ENCODE data around the gene TCEA2.

The TCEA2 gene

GRCh38 chr20:64050261-64051032, 12.6 kb upstream of the TCEA2 start:
- DNase-seq: no peak

- no peak for DNase-seq
Observed at GRCh38 chr20:64051033-64051452, 12.0 kb upstream of the TCEA2 start.

- no peak for DNase-seq
Observed at GRCh38 chr20:64051561-64052325, 11.3 kb upstream of the TCEA2 start.

- DNase-seq: no peak
Observed at GRCh38 chr20:64052326-64052722, 10.7 kb upstream of the TCEA2 start.

DNA sequence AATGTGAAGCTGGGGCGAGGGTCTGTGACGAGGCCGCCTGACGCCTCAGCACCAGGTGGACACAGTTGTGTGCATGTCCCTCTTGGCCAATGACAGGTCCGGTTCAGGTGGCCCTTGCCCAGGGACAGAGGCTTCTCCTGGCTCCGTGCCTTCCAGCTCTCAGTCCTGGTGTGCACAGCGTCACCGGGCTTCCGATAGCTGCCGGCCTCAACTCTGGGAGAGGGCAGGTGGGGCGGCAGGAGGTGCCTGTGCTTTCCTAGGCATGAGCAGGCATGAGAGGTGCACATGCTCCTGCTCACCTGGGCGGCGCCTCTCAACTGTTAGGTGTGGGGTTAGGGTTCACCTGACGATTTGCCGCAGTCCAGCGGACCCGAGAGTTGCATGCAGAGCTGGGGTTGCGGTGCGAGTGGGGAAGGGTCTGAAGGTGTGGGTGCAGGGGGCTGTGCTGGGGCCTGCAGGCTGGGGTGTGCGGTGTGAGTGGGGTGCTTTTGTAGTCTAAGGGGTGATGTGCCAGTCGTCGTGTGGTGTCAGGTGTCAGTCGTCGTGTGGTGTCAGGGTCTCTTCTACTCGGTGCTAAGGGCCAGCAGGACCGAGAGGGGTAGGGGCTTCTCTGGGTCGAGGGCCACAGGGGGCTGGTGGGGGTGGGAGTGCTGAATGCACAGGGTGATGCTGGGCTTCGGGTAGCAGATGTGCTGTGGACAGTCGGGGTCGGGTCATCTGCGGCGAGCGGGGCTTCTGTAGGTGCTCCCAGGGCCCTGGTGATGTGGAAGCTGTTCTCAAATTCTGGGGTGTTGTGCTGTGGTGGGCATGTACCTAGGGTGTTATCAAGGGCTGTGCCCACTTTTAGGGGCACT, 9.8 kb upstream of the TCEA2 start:
- DNase-seq: no peak

DNA sequence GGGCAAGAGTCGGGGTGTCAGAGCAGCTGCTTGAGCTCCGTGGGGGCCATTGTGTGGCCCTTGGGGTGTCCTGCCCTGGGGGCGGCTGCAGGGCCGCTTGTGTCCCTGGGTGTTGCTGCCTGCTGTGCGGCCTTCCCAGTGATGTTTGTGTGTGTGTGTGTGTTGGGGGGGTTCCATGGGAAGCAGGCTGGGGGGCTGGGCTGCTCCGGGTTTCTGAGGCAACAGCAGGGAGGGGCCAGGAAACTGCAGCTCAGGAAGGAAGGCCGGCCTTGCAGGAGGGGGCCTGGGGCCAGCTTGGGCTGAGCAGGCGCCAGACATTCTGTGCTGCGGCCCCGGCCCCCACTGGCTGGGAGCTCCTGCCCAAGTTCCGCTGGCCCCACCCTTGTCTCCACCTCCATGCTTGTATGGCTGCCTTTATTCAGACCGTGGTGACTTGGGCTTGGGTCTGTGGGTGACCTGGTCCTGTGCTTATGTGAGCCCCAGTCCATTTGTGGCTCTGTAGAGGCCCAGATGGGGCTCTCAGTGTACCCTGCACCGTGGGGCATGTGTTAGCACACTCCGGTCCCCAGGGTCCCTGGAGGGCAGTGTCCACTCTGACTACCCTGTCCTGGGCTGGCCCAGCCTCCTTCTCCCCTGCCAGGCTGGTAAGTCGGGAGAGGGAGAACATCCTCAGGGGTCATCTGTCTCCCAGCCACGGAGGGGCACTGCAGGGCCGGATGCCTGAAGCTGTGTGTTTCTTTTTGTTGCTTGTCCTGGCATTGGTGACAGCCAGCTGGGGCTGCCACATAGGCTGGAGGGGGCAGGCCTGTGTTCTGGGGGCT, 8.9 kb upstream of the TCEA2 start:
- no peak for DNase-seq

- no peak for DNase-seq
Observed at GRCh38 chr20:64055396-64055892, 7.6 kb upstream of the TCEA2 start.

GRCh38 chr20:64055893-64056638, 6.9 kb upstream of the TCEA2 start:
- no peak for DNase-seq

DNA sequence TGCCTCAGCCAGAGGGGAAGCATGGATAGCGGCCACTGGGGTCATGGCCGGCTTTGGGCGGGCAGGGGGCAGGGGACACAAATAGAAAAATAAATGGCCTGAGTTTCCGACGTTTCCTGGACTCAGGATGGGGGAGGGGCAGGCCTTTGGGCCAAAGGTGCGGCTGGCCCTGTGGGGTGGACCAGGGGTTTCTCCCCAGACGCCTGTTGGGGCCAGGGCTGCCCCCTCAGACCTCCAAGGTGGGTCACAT, 6.4 kb upstream of the TCEA2 start:
- no peak for DNase-seq

DNA sequence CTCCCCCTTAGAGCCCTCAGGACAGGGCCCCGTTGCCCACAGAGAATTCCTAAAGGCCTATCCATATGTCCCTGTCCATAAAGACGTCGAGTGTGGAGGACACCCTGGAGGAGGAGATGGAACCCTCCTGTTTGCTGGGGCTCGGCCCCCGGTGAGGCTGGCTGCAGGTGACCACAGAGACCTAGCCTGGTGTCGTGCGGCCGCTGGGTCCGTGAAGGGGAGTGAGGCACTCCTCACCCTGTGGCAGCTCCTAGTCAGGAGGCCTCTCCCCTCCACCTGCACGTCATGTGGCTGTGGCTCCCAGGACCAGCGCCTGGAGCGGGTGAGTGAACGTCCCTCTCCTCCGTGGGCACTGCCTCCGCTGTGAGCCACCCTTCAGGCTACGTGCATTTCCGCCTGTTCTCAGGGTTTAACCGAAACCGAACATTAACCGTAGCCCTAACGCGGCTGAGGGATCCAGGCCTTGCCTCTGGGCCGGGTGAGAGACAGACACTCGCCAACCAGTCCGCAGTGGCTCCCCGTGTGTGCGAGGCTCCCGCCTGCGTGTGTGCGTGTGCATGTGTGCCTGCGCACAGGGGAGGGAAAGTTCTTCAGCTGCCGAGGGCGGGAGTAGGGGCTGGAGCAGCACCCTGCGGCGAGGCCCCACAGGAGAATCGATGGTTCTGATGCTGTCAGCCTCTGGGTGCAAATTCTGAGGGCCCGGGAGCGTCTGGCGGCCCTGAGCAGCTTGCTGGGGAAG, 5.9 kb upstream of the TCEA2 start:
- no peak for DNase-seq

- DNase-seq: peak; percentile 69
Observed at GRCh38 chr20:64057628-64058498, 5.1 kb upstream of the TCEA2 start.

- no peak for DNase-seq
Observed at GRCh38 chr20:64058536-64058935, 4.5 kb upstream of the TCEA2 start.

DNA sequence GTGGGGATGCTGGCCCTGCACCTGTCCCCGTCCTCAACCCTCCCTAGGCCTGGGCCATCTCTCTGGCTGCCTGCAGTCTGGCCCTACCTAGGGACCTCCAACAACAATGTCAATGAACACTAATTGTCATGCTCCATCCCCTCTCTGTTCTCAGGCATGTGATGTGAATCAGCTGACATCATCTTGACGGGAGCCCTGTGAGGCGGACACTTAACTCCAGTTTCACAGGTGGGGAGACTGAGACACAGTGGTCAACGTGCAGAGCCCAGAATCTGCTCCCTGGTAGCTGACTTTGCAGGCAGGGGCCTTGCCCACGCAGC, 762 bp upstream of the TCEA2 start:
- DNase-seq: no peak

GRCh38 chr20:64063389-64064144, 569 bp downstream of the TCEA2 start:
- DNase-seq: no peak

- DNase-seq: no peak
Observed at GRCh38 chr20:64064145-64064698, 1.2 kb downstream of the TCEA2 start.

- no peak for DNase-seq
Observed at GRCh38 chr20:64065062-64065973, 2.3 kb downstream of the TCEA2 start.

DNA sequence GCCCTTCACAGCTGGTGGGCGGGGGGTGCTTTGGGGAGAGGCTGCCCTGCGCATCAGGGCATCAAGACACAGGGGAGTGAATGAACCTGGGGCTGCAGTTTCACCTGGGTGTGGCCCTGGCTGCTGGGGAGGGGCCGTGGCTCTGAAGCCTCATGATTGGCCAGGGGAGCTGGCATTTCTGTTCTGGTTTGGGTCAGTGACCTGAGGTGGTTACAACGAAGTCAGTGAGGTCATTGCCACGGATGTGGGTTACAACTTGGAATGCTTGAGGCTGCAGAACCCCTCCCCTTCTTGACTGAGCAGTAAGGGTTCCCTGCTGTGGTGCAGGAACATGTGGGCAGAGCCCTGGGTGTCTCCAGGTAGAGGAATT, 3.0 kb downstream of the TCEA2 start:
- DNase-seq: no peak

- DNase-seq: no peak
Observed at GRCh38 chr20:64067005-64067632, 4.1 kb downstream of the TCEA2 start.
